Activated effector memory CD4-positive, alpha-beta T cell treated with anti-CD3 and anti-CD28 coated beads, Interleukin-2, amount 50 U/mL, for 16 hours (primary cell): ENCODE data around the gene UCN2.

Experiments
- DNase-seq: peaks from one replicate; pipeline ENCODE4 v3.0.0-alpha.2; 2020

UCN2 gene, protein sequence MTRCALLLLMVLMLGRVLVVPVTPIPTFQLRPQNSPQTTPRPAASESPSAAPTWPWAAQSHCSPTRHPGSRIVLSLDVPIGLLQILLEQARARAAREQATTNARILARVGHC

GRCh38 chr3:48563382-48563918 is at the start of gene UCN2:
TSS of gene UCN2 (minus strand) at chr3:48563781. CDS start at chr3:48563124, 657 bp downstream.
- DNase-seq = no peak

GRCh38 chr3:48612309-48612708 is 48.7 kb upstream of the UCN2 start:
- DNase-seq = no peak

DNA sequence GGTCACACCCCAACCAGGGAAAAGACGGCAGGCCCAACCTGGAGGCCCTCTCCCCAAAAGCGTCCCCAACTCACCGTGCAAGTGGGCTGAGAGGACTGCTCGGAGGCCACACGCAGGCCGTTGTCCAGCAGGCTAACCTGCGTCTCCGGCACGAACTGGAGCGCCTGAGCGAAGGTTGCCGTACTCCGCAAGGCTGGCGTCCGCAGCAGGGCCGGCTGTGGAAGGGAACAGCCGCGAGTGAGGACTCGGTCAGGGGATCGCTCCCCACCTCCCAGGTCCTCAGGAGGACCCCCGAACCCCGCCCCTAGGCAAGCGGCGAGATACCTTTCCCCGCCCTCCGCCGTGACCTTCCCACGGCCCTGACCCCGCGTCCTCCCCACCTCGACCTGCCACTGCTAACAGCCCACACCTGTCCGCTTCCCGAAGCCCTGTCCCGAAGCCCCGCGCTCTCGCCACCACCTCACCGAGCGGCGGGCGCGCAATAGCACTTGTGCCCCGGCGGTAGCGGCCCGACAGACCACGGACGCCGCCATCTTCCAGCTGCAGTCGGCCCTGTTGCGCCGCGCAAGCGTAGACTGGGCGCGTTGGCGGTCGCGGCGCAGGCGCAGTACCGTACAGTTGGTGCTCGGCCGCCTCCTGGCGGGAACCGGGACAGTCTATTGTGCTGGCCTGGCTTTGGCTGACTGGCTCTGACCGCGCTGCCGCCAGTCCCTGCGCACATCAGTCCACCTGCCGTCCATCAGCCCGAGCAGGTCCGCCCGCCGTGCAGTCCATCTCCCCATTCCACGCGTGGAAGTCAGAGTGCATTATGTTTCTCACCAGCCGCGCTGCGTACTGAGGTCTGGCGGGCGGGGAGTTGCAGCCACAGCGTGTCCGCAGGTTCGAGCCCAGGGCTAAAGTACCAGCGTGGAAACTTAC is 45.8 kb upstream of the UCN2 start, which contains the start of gene UQCRC1:
UQCRC1 (minus strand) TSS at position 559 of the 918 bp plus-strand sequence; CDS start at position 533, 26 bp downstream.
- peak; percentile 97 for DNase-seq

DNA sequence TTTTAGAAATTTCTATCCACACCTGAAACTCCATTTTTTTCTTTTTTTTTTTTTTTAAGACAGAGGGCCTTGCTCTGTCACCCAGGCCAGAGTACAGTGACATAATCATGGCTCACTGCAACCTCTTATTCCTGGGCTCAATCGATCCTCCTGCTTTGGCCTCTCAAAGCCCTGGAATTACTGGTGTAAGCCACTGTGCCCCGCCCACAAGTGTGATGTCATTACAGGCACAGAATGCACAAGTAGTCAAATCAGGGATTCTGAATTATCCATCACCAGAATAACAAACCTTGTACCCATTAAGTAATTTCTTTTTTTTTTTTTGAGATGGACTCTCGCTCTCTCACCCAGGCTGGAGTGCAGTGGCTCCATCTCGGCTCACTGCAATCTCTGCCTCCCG is 43.9 kb upstream of the UCN2 start:
- no peak for DNase-seq

DNA sequence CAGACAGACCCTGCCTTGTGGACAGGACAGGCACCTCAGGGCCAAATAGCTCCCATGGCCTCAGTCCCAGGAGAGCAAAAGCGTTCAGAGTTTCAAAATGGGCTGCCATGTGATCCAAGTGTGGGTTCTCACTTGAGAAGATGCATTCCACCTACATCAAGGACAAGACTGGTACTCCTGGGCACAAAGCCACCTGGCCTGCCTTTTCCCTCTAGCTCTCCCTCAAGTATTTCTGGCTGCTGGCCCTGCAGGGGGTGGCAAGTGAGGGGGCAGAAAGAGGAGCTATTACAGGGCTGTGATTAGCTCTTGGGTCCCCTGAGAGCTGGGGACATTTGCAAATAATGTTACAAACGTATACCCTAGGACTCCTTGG is 38.0 kb upstream of the UCN2 start:
- DNase-seq = no peak

- DNase-seq = no peak
Measured at GRCh38 chr3:48600711-48601621, 37.4 kb upstream of the UCN2 start.

DNA sequence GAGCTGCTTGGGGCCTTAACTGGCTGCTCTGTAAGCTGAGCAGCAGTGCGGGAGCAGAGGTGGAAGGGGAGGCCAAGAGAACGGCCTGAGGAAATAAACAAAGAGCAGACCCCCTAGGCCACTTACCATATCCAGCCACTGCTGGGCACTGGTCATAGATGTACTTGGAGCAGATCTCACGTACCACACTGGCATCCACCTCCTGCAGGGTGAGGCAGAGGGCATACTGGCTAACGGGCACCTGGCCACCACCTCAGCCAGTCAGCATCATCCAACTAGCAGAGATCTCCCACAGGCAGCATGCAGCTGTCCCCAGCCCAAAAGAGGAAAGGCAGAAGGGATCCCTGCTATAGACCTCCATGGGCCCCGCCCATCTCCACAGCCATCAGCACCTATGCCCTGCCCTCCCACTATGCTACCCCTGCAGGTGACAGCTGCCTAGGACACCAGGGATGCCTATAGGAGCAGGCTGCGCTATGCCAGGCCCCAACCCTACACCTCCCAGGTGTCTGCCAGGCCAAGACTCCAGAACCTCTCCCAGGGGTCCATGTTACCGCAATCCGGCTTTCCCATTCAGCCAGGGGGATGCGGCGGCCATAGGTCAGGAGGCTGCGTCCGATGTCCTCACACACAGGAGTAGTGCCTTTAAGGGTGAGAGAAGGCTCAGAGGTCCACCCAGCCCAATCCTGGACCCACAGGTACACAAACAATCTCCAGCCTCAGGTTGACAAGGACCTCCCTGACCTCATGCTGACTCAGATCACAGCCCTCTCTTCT is 36.1 kb upstream of the UCN2 start:
- no peak for DNase-seq

DNA sequence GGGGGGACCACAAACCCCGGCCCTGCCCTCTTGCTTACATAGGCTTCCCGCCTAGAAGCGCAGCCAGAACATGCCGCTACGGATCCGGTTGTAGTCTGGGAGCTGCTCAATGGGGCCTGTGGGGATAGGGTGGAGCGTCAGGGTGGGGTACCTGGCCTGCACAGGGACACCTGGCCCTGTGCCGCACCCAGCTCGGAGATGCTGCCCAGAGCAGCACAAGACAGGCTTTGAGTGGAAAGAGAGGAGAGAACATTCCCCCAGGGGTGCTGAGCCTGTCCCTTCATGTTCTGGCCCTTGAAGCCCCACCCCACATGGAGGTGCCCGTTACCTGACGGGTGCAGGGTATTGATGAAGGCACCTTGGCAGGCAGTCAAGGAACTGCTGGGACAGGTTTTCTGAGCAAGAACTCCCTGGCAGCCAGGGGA is 35.5 kb upstream of the UCN2 start:
- DNase-seq = no peak

DNA sequence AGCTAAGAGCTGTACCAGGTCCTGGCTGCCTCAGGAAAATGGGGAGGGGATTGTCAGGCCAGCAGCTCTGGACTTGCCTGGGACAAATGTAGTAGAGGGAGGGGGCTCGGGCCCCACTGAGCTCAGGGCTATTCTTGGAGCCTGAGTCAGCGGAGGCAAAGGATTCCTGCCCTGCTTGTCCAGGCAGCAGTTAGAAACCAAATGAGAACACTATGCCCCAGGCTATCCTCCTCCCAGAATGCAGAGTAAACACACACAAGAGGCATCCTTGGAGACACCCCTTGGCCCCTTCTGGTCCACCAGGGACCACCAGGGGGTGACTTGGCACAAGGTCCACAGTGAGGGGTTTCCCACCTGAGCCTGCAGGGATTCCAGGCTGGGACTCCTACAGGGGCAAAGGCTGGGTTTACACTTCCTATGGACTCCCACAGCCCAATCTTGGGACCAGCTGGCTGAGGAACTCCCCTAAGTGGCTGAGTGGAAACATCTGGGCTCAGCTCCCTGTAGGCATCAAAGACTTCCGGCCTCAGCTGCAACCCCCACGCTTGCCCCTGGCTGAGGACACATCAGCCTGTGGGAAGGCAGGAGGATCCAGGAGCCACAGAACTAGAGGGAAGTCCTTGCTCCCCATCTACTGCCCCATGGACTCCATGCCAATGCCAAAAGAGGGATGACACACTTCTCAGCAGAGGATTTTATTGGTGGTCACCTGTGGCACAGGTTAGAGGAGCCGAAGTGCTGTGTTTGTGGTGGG is 34.9 kb upstream of the UCN2 start:
- DNase-seq = no peak

DNA sequence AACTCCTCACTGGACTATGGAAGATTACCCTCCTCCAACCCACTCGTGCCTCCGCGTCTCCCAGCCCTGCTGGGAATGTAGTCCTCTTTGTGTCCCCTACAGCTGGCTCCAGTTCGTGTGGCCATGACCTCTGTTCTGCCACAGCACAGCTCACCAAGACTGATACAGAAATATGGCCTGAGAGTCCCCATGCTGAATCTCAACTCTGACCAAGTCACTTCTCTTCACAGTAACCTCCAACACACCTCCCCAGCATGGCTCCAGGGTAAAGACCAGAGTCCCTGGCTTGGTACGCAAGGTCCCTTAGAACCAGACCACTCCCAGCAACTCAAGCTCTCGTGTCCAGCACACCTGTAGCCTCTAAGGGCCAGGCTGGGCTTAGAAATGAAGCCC is 33.8 kb upstream of the UCN2 start:
- no peak for DNase-seq

- no peak for DNase-seq
Measured at GRCh38 chr3:48596676-48597407, 33.3 kb upstream of the UCN2 start.

GRCh38 chr3:48596157-48596556 is 32.6 kb upstream of the UCN2 start:
- no peak for DNase-seq

GRCh38 chr3:48595526-48596121 is 32.0 kb upstream of the UCN2 start:
- no peak for DNase-seq

DNA sequence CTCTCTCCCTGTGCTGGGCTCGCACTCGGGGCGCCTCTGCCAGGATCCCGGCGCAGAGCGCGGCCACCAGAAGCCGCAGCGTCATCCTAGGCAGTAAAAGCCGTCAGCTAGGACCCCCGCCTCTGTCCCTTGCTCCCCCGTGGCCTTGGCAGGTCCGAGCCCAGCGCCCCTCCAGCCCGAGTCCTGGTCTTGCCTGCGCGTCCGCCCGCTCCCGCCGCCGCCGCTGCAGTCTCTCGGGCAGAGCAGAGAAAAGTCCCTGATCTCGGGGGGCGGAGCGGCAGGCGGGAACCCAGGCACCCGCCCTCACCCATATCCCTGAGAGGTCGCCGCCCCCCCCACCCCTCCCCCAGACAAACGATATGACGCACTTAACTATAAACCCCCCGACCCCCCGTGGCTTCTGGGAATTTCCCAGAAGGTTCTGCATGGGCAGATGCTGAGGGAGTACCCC is 31.5 kb upstream of the UCN2 start, which contains the start of gene COL7A1:
COL7A1 (minus strand) TSS at position 255 of the 451 bp plus-strand sequence; CDS start at position 85, 170 bp downstream.
- DNase-seq = no peak

GRCh38 chr3:48594417-48595049 is 31.0 kb upstream of the UCN2 start:
- DNase-seq = no peak

GRCh38 chr3:48593337-48593736 is 29.8 kb upstream of the UCN2 start:
- no peak for DNase-seq

DNA sequence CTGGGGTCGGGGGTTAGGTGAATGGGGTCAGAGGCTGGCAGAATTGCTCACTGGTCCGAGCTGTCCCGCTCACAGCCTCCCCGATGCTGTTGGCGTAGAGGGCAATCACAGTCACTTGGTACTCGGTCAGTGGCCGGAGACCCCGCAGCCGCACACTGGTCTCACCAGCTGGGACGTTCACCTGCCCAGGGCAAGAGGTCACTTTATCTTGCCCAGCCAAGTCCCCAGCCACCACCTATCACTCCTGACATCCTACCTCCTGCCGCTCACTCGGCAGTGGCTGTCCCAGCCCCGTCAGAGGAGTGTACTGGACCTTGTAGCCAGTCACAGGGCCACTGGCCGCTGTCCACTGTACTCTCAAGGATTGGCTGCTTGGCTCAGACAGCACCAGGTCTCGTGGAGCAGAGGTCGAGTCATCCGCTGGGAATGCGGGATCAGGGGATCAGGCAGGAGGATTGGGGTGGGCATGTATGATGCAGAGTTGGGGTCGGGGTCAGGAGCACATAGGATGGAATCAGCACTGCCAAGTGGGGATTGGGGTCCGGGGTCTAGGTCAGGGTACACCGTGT is 29.0 kb upstream of the UCN2 start:
- no peak for DNase-seq

GRCh38 chr3:48591886-48592518 is 28.4 kb upstream of the UCN2 start:
- DNase-seq = no peak

DNA sequence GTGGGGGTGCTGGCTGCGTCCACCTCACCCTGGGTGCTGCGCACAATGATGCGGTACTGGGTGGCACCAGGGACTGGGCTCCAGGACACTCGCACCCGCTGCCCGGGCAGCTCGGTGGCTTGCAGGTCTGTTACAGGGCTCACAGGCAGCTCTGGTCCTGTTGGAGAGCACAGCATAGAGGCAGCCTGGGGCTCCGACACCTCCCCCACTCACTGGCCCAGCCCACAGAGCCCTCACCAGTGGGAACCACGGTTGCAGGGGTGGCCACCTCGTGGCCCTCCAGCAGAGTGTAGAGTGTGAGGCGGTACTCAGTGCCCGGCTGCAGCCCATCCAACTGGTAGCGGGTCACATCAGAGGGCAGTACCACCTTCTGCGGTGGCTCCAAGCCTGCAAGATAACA is 27.9 kb upstream of the UCN2 start:
- no peak for DNase-seq
